Spleen (tissue), 7 donors: Measurements from ENCODE around the gene TBC1D8.

Source experiments
- POLR2A ChIP-seq, 3 donors: fragments of 450-650 bp; IDR thresholded peaks; one replicate each; pipeline ENCODE4 v1.5.1; 2017; ENCODE audit warnings: antibody characterized with exemption in 3 of 3, mild to moderate bottlenecking in 1 of 3
- TF ChIP-seq, protein P1 (sequence below), 11 experiments: fragments of 200-600 bp in 7 of 11; fragments of 450-650 bp in 4 of 11; sonication (generic) in 4 of 11; IDR thresholded peaks in 8 of 11; conservative IDR thresholded peaks in 3 of 11; 1 replicate in 7 of 11; 2 replicates in 4 of 11; pipeline versions ENCODE4 v1.4.0 to v1.8.0; 2016 to 2021; ENCODE audit warnings: antibody characterized with exemption in 11 of 11, inconsistent platforms in 4 of 11, mild to moderate bottlenecking in 1 of 11
- donor health status: DM: no; HTN: no; CAD: no; lungs with moderate emphysema.
- donor health status: DM: no; HTN: no; CAD: no.
- donor health status: DM: no; HTN: no; CAD: no.

DNA sequence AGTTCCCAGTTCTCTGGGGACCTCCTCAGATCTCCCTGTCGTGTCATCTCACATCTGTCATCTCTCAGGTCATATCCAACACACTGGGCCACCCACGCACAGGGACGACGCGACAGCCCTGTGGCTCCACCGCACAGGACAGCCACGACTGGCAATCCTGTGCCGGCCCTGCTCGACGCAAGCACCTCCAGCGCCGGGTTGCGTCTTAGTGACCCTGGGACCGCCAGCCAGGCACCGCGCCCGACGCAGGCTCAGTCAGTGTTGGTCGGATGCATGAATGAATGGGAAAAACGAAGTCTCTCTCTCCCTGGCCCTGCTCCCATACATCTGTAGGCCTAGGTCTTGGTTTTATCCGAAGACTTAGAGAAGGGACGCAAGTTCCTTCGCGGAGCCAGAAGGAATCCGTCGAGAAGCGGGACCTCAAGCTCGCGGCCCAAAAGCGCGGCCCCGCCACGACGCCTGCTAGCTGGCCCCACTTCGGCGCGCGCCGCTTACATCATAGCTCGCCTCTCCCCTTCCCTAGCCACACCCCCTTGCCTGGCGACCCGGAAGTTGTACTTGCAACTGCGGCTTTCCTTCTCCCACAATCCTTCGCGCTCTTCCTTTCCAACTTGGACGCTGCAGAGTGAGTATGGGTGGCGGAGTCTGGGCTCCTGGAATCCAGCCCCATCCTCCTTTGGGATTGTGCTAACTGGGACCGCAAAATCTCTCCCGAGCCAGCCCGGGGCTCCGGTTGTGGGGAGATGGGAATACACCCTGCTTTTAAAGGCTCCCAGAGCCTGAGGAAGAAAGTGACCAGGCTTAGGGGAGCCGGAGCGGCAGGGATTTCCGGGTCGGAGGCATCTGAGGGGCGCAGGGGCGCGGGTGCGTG is 149.3 kb downstream of the TBC1D8 start, which contains the start of gene RPL31:
- peak; percentile 8 to 50 (median 49) for TF ChIP-seq POLR2A (IDR thresholded peaks at IDR 0.05)
- TF ChIP-seq, protein P1, sequence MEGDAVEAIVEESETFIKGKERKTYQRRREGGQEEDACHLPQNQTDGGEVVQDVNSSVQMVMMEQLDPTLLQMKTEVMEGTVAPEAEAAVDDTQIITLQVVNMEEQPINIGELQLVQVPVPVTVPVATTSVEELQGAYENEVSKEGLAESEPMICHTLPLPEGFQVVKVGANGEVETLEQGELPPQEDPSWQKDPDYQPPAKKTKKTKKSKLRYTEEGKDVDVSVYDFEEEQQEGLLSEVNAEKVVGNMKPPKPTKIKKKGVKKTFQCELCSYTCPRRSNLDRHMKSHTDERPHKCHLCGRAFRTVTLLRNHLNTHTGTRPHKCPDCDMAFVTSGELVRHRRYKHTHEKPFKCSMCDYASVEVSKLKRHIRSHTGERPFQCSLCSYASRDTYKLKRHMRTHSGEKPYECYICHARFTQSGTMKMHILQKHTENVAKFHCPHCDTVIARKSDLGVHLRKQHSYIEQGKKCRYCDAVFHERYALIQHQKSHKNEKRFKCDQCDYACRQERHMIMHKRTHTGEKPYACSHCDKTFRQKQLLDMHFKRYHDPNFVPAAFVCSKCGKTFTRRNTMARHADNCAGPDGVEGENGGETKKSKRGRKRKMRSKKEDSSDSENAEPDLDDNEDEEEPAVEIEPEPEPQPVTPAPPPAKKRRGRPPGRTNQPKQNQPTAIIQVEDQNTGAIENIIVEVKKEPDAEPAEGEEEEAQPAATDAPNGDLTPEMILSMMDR (IDR thresholded peaks at IDR 0.05 in 8 of 11, conservative IDR thresholded peaks at IDR 0.05 in 3 of 11): no peak
